PC-9 (cell line): ENCODE measurements around the gene FAM216B. TPM values are rescaled to one million over a fixed set of nuclear protein-coding genes. Genes with fewer than 3 reads are reported as not detected.

Experiments used
- BruUV-seq: library from RNA; stranded (reverse); fragments of 400-500 nt; replicated peaks from 2 replicates; lab custom pipeline; 2021; lab: Mats Ljungman, UMichigan
- CTCF ChIA-PET: fragments of 300-600 bp; sonication (Branson Sonifier 250); formaldehyde crosslinking; loops from one replicate; lab custom pipeline; 2022; ENCODE audit warnings: antibody characterized with exemption; lab: Charles Lee
- POLR2A ChIA-PET: fragments of 300-600 bp; sonication (Branson Sonifier 250); formaldehyde crosslinking; loops from one replicate; lab custom pipeline; 2022; ENCODE audit warnings: antibody characterized with exemption; ENCODE audit not compliant: unreplicated experiment; lab: Charles Lee
- DNase-seq, 2 experiments: peaks; one replicate each; pipeline versions ENCODE4 v3.0.0 to v3.0.0-alpha.2; 2015 to 2022; ENCODE audit warnings: mixed read lengths in 1 of 2
- H2AFZ ChIP-seq: fragments of 200-600 bp; sonication (generic); 2 replicates; pipeline ENCODE4 v1.8.1; 2017; ENCODE audit warnings: antibody characterized with exemption
- H3F3A ChIP-seq: fragments of 200-600 bp; sonication (generic); 2 replicates; pipeline ENCODE4 v1.8.1; 2017; ENCODE audit warnings: antibody characterized with exemption, mild to moderate bottlenecking, low read depth; ENCODE audit not compliant: insufficient read depth
- H3K27ac ChIP-seq: fragments of 200-600 bp; sonication (generic); 2 replicates; pipeline ENCODE4 v1.6.1; 2016; ENCODE audit warnings: mixed run types
- H3K27me3 ChIP-seq: fragments of 200-600 bp; sonication (generic); 2 replicates; pipeline ENCODE4 v1.6.1; 2016; ENCODE audit warnings: low read depth, mixed run types; ENCODE audit not compliant: insufficient read depth
- H3K36me3 ChIP-seq: fragments of 200-600 bp; sonication (generic); 2 replicates; pipeline ENCODE4 v1.6.1; 2016; ENCODE audit warnings: low read depth, mixed run types
- H3K4me1 ChIP-seq: fragments of 200-600 bp; sonication (generic); replicated peaks from 2 replicates; pipeline ENCODE4 v1.6.1; 2016; ENCODE audit warnings: mixed run types; ENCODE audit not compliant: insufficient read depth
- H3K4me2 ChIP-seq: fragments of 200-600 bp; sonication (generic); 2 replicates; pipeline ENCODE4 v1.6.1; 2017; ENCODE audit warnings: mixed run types
- H3K4me3 ChIP-seq: fragments of 200-600 bp; sonication (generic); 2 replicates; pipeline ENCODE4 v1.6.1; 2016; ENCODE audit warnings: mixed run types
- H3K79me2 ChIP-seq: fragments of 200-600 bp; sonication (generic); 2 replicates; pipeline ENCODE4 v1.6.1; 2017; ENCODE audit warnings: low read depth, mixed run types
- H3K9me2 ChIP-seq: fragments of 200-600 bp; sonication (generic); 2 replicates; pipeline ENCODE4 v1.8.1; 2017; ENCODE audit warnings: mild to moderate bottlenecking; ENCODE audit not compliant: insufficient read depth
- H3K9me3 ChIP-seq: fragments of 200-600 bp; sonication (generic); 2 replicates; pipeline ENCODE4 v1.8.1; 2016; ENCODE audit warnings: low read depth; ENCODE audit not compliant: insufficient read depth
- H4K20me1 ChIP-seq: fragments of 200-600 bp; sonication (generic); 2 replicates; pipeline ENCODE4 v1.8.1; 2017; ENCODE audit not compliant: insufficient read depth
- CTCF ChIP-seq: fragments of 200-600 bp; sonication (generic); conservative IDR thresholded peaks from 2 replicates; pipeline ENCODE4 v1.6.1; 2017; ENCODE audit warnings: mixed run types, antibody characterized with exemption, mild to moderate bottlenecking, moderate library complexity
- EZH2 ChIP-seq: fragments of 200-600 bp; sonication (generic); IDR thresholded peaks from 2 replicates; pipeline ENCODE4 v1.8.0; 2017; ENCODE audit warnings: antibody characterized with exemption, low read depth
- intact Hi-C: fragments of 100-400 bp; cut with micrococcal nuclease; formaldehyde crosslinking; loops from one replicate; pipeline ENCODE4 v1.10.0; 2022; ENCODE audit not compliant: unreplicated experiment
- total RNA-seq: library from RNA; stranded (reverse); gene quantifications from 2 replicates; pipeline ENCODE4 v1.2.3, GENCODE V29; 2021

Gene FAM216B
- total RNA-seq, 1 experiment from 2014 or later = not detected

DNA sequence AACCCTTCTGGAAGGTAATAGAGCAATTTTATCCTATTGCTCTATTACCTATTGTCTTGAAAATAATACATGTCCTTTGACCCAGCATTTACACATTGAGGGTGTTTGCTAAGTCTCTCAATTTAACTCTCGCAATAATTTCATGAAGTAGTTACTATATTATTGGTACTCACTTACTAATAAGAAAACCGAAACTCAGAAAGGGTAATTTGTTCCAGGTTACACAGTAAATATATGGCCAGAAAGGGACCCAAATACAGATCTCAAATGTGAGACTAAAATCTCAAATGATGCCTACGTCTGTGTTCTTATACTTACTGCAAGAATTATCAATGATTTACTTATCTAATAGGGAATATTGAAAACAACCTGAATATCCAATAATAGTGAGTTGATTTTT is 29.7 kb upstream of the FAM216B start:
- TF ChIP-seq EZH2 (no peak), CTCF (no peak)
- intact Hi-C loops = no loop called here
- Histone ChIP-seq H3K27me3 (no peaks in the 10 kb centered on the region), H2AFZ (no peak overlapping the region), H3K4me3 (no peak overlapping the region), H3F3A (peaks cover 7% of the 10 kb centered on the region; the same call in 1 of the 2 replicates), H4K20me1 (no peaks in the 10 kb centered on the region), H3K4me1 (peaks cover 16% of the 10 kb centered on the region), H3K79me2 (no peaks in the 10 kb centered on the region), H3K4me2 (no peak overlapping the region), H3K36me3 (no peaks in the 10 kb centered on the region), H3K27ac (no peak overlapping the region), H3K9me2 (no peaks in the 10 kb centered on the region), H3K9me3 (0 out of 2 replicates have a peak, but pooled peaks cover 2% of the 10 kb centered on the region)
- ChIA-PET CTCF (no interaction called here), POLR2A (no interaction called here)
- DNase-seq = no peak
- no TSS peak for BruUV-seq

DNA sequence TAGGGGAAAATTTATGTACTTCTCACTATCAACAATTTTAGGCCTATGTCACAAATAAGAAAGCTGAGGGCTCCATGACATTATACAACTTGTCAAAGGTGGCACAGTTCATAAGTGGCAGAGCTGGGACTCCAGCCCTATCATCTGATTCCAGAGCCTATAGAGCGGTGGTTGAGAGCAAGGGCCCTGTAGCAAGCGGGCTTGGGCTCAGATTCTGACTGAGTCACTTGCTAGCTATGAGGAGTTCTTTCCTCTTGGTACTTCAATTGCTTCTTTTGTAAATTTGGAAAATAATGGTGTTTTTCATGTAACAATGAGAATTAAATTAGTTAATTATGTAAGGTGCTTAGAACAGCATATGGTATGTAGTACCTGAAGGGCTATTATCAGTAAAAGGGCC is 28.7 kb upstream of the FAM216B start:
- H3F3A ChIP-seq = no peaks in the 10 kb centered on the region
- no peak overlapping the region for H3K27ac ChIP-seq
- H3K9me3 ChIP-seq = 0 out of 2 replicates have a peak, but pooled peaks cover 2% of the 10 kb centered on the region
- intact Hi-C loops = no loop called here
- no peak for DNase-seq
- peaks cover 7% of the 10 kb centered on the region for H3K4me1 ChIP-seq
- no peaks in the 10 kb centered on the region for H4K20me1 ChIP-seq
- no peak for TF ChIP-seq CTCF
- no peak for TF ChIP-seq EZH2
- no peaks in the 10 kb centered on the region for H3K79me2 ChIP-seq
- CTCF ChIA-PET = no interaction called here
- H3K4me3 ChIP-seq = no peak overlapping the region
- no peaks in the 10 kb centered on the region for H3K36me3 ChIP-seq
- no peaks in the 10 kb centered on the region for H3K9me2 ChIP-seq
- H2AFZ ChIP-seq = no peak overlapping the region
- H3K4me2 ChIP-seq = no peak overlapping the region
- BruUV-seq = no TSS peak
- H3K27me3 ChIP-seq = no peaks in the 10 kb centered on the region
- POLR2A ChIA-PET = no interaction called here

GRCh38 chr13:42753697-42754096 is 27.7 kb upstream of the FAM216B start:
- intact Hi-C loops = no loop called here
- Histone ChIP-seq H4K20me1 (no peaks in the 10 kb centered on the region), H3K4me1 (no peaks in the 10 kb centered on the region), H3K4me3 (no peak overlapping the region), H3K36me3 (no peaks in the 10 kb centered on the region), H3K9me3 (0 out of 2 replicates have a peak, but pooled peaks cover 2% of the 10 kb centered on the region), H3K27me3 (no peaks in the 10 kb centered on the region), H2AFZ (no peak overlapping the region), H3F3A (no peaks in the 10 kb centered on the region), H3K27ac (no peak overlapping the region), H3K79me2 (no peaks in the 10 kb centered on the region), H3K9me2 (no peaks in the 10 kb centered on the region), H3K4me2 (no peak overlapping the region)
- CTCF ChIA-PET = no interaction called here
- no TSS peak for BruUV-seq
- TF ChIP-seq EZH2 = no peak
- POLR2A ChIA-PET = no interaction called here
- DNase-seq = no peak
